ENCODE results near the gene PDZK1IP1. TPM values are rescaled to one million over a fixed set of nuclear protein-coding genes. Genes with fewer than 3 reads are reported as not detected.

The PDZK1IP1 gene
- total and polyA plus RNA-seq, 2 of the 13 experiments (the other 11 are each of a cell fraction or from before 2014, with no cell fraction given) = 0.24 to 1.6 TPM

DNA sequence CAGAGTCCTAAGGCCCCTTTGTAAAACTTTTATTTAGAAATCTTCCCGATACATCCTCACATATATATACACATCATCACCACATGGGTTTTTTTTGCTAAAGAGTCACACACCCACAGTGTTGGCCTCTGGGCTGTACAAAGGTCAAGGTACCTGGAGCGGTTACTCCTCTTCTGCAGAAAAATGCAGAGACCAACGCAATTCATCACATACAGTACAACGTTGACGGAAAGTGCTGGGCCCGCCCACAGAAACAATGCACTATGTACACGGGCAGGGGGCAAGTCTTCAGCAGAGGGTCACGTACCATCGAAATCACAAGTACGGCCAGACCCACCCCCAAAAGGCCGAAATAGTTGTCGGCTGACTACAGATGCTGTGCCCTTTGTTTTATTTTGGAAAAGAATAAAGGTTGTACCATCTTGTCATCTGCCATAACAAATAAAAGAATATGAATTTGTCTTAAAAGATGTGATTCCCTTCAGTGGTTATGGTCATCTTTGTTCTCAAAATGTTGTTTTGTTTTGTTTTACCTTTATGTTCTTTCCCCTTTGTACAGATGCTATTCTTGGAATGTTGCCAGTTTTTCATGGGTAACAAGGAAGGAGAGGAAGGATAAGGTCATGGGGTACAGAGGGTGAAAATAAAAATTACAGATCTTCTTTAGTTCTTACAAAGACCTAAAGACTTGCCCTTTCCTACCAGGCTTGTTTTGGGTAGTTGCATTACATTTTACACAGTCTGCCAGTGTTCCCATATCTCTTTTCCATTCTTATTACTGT, 26.6 kb upstream of the PDZK1IP1 start (continued):
- TF ChIP-seq, protein P1, sequence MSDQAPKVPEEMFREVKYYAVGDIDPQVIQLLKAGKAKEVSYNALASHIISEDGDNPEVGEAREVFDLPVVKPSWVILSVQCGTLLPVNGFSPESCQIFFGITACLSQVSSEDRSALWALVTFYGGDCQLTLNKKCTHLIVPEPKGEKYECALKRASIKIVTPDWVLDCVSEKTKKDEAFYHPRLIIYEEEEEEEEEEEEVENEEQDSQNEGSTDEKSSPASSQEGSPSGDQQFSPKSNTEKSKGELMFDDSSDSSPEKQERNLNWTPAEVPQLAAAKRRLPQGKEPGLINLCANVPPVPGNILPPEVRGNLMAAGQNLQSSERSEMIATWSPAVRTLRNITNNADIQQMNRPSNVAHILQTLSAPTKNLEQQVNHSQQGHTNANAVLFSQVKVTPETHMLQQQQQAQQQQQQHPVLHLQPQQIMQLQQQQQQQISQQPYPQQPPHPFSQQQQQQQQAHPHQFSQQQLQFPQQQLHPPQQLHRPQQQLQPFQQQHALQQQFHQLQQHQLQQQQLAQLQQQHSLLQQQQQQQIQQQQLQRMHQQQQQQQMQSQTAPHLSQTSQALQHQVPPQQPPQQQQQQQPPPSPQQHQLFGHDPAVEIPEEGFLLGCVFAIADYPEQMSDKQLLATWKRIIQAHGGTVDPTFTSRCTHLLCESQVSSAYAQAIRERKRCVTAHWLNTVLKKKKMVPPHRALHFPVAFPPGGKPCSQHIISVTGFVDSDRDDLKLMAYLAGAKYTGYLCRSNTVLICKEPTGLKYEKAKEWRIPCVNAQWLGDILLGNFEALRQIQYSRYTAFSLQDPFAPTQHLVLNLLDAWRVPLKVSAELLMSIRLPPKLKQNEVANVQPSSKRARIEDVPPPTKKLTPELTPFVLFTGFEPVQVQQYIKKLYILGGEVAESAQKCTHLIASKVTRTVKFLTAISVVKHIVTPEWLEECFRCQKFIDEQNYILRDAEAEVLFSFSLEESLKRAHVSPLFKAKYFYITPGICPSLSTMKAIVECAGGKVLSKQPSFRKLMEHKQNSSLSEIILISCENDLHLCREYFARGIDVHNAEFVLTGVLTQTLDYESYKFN (CRISPR knock-in tag; conservative IDR thresholded peaks at IDR 0.05) = peak; percentile 85
- TF ChIP-seq ZNF512 (CRISPR knock-in tag; IDR thresholded peaks at IDR 0.05) (no peak), HMG20A (CRISPR knock-in tag; IDR thresholded peaks at IDR 0.05; ENCODE audit: borderline replicate concordance) (0 out of 2 replicates have a peak, but pooled peaks have one; percentile 28), ZBTB46 (CRISPR knock-in tag; IDR thresholded peaks at IDR 0.05; ENCODE audit: borderline replicate concordance) (no peak), ZEB1 (IDR thresholded peaks at IDR 0.05; ENCODE audit: insufficient replicate concordance, low read depth) (peak; percentile 23), NCOA2 (CRISPR knock-in tag; IDR thresholded peaks at IDR 0.05) (peak; percentile 52), ZNF7 (CRISPR knock-in tag; IDR thresholded peaks at IDR 0.05) (no peak), MED1 (CRISPR knock-in tag; IDR thresholded peaks at IDR 0.05) (peak; percentile 41; the same call in 1 of the 2 replicates), SATB2 (CRISPR knock-in tag; IDR thresholded peaks at IDR 0.05) (no peak), ZNF720 (CRISPR knock-in tag; IDR thresholded peaks at IDR 0.05) (no peak), JUNB (CRISPR knock-in tag; IDR thresholded peaks at IDR 0.05; ENCODE audit: borderline replicate concordance) (no peak), HNF4A (CRISPR knock-in tag; IDR thresholded peaks at IDR 0.05) (peak; percentile 79), MAFG (CRISPR knock-in tag; IDR thresholded peaks at IDR 0.05) (no peak), ZBTB3 (CRISPR knock-in tag; IDR thresholded peaks at IDR 0.05; ENCODE audit: borderline replicate concordance, low read depth) (no peak), DRAP1 (CRISPR knock-in tag; IDR thresholded peaks at IDR 0.05) (no peak; the same call in 1 of the 2 replicates), HMG20B (CRISPR knock-in tag; conservative IDR thresholded peaks at IDR 0.05) (no peak), ZNF773 (CRISPR knock-in tag; IDR thresholded peaks at IDR 0.05; ENCODE audit: borderline replicate concordance) (no peak), ZNF530 (CRISPR knock-in tag; IDR thresholded peaks at IDR 0.05; ENCODE audit: low read depth) (no peak), SRY (CRISPR knock-in tag; IDR thresholded peaks at IDR 0.05) (no peak), PPARG (CRISPR knock-in tag; conservative IDR thresholded peaks at IDR 0.05) (peak; percentile 85)
- TF ChIP-seq, protein P2, sequence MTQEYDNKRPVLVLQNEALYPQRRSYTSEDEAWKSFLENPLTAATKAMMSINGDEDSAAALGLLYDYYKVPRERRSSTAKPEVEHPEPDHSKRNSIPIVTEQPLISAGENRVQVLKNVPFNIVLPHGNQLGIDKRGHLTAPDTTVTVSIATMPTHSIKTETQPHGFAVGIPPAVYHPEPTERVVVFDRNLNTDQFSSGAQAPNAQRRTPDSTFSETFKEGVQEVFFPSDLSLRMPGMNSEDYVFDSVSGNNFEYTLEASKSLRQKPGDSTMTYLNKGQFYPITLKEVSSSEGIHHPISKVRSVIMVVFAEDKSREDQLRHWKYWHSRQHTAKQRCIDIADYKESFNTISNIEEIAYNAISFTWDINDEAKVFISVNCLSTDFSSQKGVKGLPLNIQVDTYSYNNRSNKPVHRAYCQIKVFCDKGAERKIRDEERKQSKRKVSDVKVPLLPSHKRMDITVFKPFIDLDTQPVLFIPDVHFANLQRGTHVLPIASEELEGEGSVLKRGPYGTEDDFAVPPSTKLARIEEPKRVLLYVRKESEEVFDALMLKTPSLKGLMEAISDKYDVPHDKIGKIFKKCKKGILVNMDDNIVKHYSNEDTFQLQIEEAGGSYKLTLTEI (CRISPR knock-in tag; conservative IDR thresholded peaks at IDR 0.05) = no peak

Measured in HepG2 (cell line).